ENCODE measurements around the gene FOXK1. TPM values are rescaled to one million over a fixed set of nuclear protein-coding genes. Genes with fewer than 3 reads are reported as not detected.
A peak's percentile ranks its signal among the peaks of the same experiment; 100 is the strongest.

FOXK1 gene
- total RNA-seq, 2 experiments from 2014 or later, result 38.5 to 39.6 TPM

GRCh38 chr7:4714161-4714700 lies 32.1 kb downstream of the FOXK1 start:
- ATAC-seq (no peak), DNase-seq (no peak)
- ChIA-PET CTCF (interaction anchor here (2.9 kb wide), 1 partner anchor 10 kb away, joined by 13 read pairs; no protein-coding TSS in a partner anchor), POLR2A (interaction anchor here (1.3 kb wide), 1 partner anchor 27 kb away, joined by 3 read pairs; no protein-coding TSS in a partner anchor)
- Mint-ChIP-seq H3K27ac (no peak overlapping the region), H3K4me3 (no peak overlapping the region), H3K4me1 (ENCODE audit: low read depth) (peaks cover 47% of the 10 kb centered on the region), H3K9me3 (no peaks in the 10 kb centered on the region), H3K36me3 (ENCODE audit: low read depth) (peaks cover 23% of the 10 kb centered on the region), H3K27me3 (no peaks in the 10 kb centered on the region)
- intact Hi-C loops (cut with micrococcal nuclease), result no loop called here
- TF ChIP-seq CTCF (IDR thresholded peaks at IDR 0.05), result no peak

DNA sequence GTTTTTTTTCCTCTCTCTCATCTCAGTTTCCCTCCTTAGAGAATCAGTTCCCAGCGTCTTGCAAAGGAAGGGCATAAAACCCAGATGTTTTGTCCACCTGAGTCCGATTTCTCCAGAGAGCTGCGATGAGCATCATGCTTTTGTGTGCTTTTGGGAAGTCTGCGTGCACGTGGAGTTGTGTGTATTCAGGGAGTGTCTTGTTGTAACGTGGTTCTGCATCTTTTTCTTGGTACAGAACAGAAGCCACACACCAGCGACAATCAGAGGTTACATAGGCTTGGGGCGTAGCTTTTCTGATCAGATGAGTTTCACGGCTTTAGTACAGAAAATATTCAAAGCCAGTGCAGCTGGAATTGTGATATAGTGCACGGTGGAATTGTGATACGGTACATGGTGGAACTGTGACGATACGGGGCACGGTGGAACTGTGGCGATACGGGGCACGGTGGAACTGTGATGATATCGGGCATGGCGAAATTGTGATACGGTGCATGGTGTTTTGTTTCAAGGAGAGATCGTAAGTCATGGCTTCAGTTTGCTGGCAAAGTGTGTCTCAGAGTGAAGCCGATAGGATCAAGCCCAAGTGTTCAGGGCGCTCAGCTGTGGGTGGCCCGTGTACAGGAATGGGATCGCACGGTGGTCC lies 32.8 kb downstream of the FOXK1 start:
- no peaks in the 10 kb centered on the region for H3K9me3 Mint-ChIP-seq
- no peak for TF ChIP-seq CTCF (IDR thresholded peaks at IDR 0.05)
- no peak overlapping the region for H3K27ac Mint-ChIP-seq
- H3K4me3 Mint-ChIP-seq, result no peak overlapping the region
- no peaks in the 10 kb centered on the region for H3K27me3 Mint-ChIP-seq
- peaks cover 23% of the 10 kb centered on the region for H3K36me3 Mint-ChIP-seq (ENCODE audit: low read depth)
- no peak for ATAC-seq
- peaks cover 47% of the 10 kb centered on the region for H3K4me1 Mint-ChIP-seq (ENCODE audit: low read depth)
- POLR2A ChIA-PET, result interaction anchor here (0.8 to 1.3 kb wide), 2 partner anchors 11 to 28 kb away, joined by 3 read pairs; no protein-coding TSS in a partner anchor
- no peak for DNase-seq
- intact Hi-C loops (cut with micrococcal nuclease), result no loop called here
- CTCF ChIA-PET, result interaction anchor here (2.9 kb wide), 1 partner anchor 9 kb away, joined by 13 read pairs; no protein-coding TSS in a partner anchor

DNA sequence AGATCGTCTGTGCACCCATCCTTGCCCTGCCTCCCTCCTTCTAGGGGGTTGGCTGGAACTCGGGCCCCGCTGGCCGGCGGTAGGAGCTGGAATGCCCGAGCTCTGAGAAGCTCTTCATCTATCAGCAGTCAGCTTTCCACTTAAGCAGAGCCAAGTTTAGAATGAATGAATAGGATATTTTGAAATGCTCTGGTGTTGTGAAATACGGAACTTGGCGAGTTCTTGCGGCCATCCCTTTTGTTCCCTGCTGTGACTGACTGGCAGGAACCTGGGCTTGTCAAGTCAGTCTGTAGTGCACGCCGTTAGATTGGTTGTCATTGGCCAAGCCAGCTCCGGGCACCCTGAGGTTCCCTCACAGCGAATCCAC lies 33.3 kb downstream of the FOXK1 start:
- Mint-ChIP-seq H3K27me3 (no peaks in the 10 kb centered on the region), H3K4me1 (ENCODE audit: low read depth) (peaks cover 51% of the 10 kb centered on the region), H3K36me3 (ENCODE audit: low read depth) (peaks cover 23% of the 10 kb centered on the region), H3K27ac (peak overlapping the region; percentile 16), H3K9me3 (no peaks in the 10 kb centered on the region), H3K4me3 (no peak overlapping the region)
- ChIA-PET POLR2A (interaction anchor here (0.8 to 1.3 kb wide), 2 partner anchors 11 to 29 kb away, joined by 3 read pairs; no protein-coding TSS in a partner anchor), CTCF (no interaction called here)
- DNase-seq (no peak), ATAC-seq (no peak)
- intact Hi-C loops (cut with micrococcal nuclease), result no loop called here
- TF ChIP-seq CTCF (IDR thresholded peaks at IDR 0.05), result no peak

GRCh38 chr7:4716946-4717795 lies 35.1 kb downstream of the FOXK1 start:
- H3K4me1 Mint-ChIP-seq (ENCODE audit: low read depth), result peaks cover 43% of the 10 kb centered on the region

More at GRCh38 chr7:4716946-4717795, 35.1 kb downstream of the FOXK1 start:
- ATAC-seq (no peak), DNase-seq (no peak)
- H3K27ac Mint-ChIP-seq, result no peak overlapping the region
- no peaks in the 10 kb centered on the region for H3K9me3 Mint-ChIP-seq
- H3K4me3 Mint-ChIP-seq, result no peak overlapping the region
- intact Hi-C loops (cut with micrococcal nuclease), result no loop called here
- H3K36me3 Mint-ChIP-seq (ENCODE audit: low read depth), result peaks cover 13% of the 10 kb centered on the region
- TF ChIP-seq CTCF (IDR thresholded peaks at IDR 0.05), result no peak
- ChIA-PET POLR2A (interaction anchor here (1.0 to 1.5 kb wide), 2 partner anchors 9 to 76 kb away, joined by 3 to 4 read pairs; no protein-coding TSS in a partner anchor), CTCF (no interaction called here)
- no peaks in the 10 kb centered on the region for H3K27me3 Mint-ChIP-seq
